Pulmonary artery endothelial cell (primary cell): ENCODE data around the gene NDUFC1. TPM values are rescaled to one million over a fixed set of nuclear protein-coding genes. Genes with fewer than 3 reads are reported as not detected.

ENCODE experiments used
- DNase-seq: peaks from one replicate; pipeline ENCODE4 v3.0.0-alpha.2; 2011; ENCODE audit warnings: low read depth, low spot score
- total RNA-seq: library from RNA; depleted of rRNA; stranded (reverse); fragments of >200 nt; gene quantifications from 2 replicates; pipeline ENCODE4 v1.2.3, GENCODE V29; 2014

NDUFC1 gene
- total RNA-seq, 1 donor from 2014 or later: 73.7 TPM

DNA sequence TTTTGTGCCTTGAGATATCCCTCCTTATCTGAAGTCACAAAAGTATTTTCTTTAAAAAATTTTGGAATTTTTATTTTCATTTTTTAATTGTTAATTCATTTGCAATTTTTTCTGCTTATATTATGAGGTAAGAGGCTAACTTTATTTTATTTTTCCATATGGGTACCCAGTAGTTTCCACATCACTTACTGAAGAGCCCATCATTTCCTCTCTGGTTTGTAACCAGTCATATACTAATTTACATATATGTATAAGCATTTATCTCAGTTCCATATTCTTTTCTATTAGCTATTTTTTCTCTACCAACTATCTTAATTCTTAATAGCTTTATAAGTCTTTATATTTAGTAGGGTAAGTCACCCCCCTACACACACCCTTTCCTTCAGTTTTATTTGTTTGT, 49.2 kb downstream of the NDUFC1 start:
- DNase-seq: no peak

DNA sequence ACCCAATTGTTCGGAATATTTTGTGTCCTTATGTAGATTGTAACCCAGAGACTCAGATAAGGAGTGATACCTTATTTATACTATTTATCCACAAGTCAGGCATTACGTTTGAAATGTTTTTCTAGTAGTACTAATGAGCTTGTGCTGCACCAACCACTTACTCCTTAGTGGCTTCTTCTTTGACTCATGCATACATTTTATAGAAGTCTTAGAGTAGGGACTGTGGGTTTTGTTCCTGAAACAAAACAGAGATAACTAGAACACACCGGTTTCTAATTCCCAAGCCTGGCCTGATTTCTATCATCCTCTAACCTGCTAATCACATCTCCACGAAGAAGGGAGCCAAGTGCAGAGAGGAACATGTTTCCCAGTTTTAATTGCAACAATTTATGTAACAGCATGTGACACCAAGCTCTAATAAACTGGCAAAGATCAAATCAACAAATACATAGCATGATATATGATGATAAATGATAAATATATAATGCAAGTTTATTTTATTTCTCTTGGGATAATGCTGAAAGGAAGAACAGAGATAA, 54.5 kb downstream of the NDUFC1 start:
- no peak for DNase-seq

DNA sequence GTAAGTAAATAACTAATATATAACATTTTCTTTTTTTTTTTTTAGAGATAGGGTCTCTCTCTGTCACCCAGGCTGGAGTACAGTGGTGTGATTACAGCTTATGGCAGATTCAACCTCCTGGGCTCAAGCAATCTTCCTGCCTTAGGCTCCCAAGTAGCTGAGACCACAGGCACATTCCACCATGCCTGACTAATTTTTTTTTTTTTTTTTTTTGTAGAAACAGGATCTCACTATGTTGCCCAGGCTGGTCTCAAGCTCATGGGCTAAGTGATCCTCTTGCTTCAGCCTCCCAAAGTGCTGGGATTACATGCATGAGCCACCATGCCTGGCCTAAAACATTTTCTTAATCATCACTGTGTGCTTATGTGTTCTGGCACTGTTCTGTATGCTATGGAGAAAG, 55.0 kb downstream of the NDUFC1 start:
- DNase-seq: no peak

DNA sequence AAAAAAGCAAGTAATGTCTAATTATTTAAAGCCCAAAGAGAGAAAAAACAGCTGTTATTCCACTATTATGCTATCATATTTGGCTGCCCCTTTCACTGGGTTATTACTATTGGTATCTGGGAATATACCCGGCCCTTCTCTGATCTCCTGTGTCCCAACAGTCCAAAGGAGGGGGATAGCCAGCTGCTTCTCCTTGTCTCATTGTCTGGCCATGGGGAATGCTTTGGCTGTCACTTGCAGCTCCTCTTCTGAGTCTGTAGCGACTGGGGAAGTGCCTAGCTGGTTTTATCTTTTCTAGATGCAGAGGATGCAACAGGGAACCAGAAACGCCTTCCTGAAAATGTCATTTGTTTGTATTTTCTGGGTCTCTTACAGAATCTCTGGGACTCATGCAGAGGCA, 56.1 kb downstream of the NDUFC1 start:
- DNase-seq: no peak

DNA sequence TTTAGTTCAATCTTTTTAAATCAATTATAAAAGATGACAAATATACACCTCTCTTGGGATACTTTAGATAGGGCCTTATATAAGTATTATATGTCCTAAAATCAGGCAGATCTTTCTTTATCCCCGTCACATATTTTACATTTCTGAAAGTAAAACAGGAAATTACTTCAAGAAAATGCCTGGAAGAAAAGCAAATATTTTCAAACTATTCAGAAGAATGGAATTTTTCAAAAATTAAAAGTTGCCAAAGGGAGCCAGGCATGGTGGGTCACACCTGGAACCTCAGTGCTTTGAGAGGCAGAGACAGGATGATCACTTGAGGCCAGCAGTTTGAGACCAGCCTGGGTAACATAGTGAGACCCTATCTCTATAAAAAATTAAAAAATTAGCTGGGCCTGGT, 56.7 kb downstream of the NDUFC1 start:
- DNase-seq: no peak

DNA sequence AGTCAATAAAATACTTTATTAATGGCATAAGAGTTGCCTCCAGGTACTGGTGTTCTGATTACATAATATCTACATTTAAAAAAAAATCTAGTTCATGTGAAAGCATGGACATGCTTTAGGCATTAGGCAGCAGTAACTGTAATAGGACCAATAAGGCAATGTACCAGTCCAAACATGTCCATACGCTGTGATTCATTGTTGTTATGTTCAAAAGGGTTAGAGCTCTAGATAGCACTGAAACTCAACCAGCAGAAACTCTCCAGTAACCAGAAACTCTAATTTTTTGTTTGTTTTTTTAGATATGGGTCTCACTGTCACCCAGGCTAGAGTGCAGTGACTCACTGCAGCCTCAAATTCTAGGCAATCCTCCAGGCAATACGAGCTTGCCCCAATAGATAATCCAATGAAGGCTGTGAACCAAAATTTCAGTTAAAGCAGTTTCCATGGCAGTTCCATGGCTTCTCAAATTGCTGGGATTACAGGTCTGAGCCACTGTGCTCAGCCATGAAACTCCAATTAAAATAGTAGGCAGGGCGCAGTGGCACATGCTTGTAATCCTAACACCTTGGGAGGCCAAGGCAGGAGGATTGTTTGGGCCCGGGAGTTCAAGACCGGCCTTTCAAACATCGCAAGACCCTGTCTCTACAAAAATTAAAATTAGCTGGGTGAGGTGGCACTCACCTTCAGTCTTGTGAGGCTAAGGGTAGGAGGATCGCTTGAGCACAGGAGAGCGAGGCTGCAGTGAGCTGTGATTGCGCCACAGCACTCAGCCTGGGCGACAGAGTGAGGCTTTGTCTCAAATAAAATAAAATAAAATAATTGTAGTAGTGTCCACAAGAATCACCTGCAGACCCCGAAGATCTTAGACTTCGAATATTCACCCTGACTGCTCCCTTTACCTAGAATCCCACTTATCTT, 58.6 kb downstream of the NDUFC1 start:
- no peak for DNase-seq

DNA sequence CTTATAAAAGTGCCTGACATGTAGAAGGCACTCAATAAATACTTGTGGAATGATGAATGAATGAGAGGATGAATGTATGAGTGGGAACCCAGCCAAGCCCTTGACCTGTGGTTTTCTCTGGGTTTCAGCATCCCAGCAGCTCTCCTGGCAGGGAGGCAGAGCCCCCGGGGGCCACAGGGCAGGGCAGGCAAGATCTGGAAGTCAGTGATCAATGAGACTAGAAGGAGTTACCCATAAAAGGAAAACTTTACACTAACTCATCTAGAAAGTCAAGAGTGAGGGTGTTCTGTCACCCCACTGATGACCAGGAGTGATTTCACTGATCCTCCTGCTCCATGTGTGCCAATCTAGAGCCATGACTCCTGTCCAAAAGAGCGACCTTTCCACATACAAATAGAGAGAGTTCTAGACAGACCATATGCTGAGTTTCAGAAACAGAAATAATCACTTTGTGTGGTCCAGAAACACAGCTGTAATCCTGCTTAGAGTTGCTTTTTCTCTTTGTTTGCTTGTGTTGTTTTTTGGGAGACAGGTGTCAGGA, 59.7 kb downstream of the NDUFC1 start:
- DNase-seq: no peak

DNA sequence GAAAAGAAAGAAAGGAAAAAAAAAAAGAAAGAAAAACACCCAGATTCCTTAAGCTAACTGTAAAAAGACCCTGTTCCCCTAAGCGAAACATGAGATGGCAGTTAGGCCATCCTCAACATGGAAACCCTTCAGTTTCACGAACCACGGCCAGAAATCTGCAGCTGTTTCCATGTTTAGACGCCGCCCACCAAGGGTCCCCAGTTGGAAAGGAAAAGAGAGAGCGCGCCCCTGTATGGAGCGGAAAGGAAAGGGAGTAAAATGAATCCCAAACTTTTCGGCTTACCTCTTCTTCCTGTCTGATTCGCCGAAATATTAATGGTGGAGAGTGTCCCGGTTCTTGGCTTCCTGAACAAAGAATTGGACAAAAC, 60.5 kb downstream of the NDUFC1 start:
- DNase-seq: no peak

DNA sequence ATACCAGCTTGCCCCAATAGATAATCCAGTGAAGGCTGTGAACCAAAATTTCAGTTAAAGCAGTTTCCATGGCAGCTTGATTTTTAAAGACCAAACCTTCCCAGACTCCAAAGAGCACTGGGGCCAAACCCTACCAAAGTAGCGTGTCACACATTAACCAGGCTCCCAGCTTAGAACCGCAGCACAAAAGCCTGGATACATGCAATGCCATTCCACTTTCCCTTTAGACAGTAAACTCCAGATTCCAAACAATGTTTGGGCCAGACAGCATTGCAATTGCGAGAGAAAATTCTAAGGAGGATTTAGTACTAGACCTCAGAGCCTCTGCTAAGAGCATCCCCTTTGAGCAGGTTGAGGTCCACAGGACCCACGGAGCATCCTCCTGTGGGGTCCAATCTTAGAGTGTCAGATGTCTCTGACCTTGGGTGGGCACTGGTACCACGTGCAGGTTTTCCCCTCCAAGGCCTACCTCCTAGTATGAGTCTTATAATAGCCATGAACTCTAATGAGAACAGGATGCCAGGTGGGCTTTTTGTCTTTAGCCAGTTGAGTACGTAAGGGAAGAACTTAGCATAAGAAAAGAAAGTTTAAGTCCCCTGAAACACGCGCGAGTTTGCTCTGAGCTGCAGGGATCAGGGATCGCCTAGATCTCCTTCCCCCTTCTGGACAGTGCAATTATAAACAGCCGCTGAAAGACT, 61.0 kb downstream of the NDUFC1 start:
- DNase-seq: no peak

Other genes starting within 250 kb of the NDUFC1 start
- gene ELF2, start 125.3 kb downstream of the NDUFC1 start, total RNA-seq: 36.5 and 39.1 TPM in 2 replicates
- gene MGARP, start 22.3 kb downstream of the NDUFC1 start, total RNA-seq: 55.8 and 57.2 TPM in 2 replicates
- 35.1 and 48.4 TPM in 2 replicates for gene NAA15, start 972 bp downstream of the NDUFC1 start, total RNA-seq
- gene RAB33B, start 151.6 kb upstream of the NDUFC1 start, total RNA-seq: 27.8 and 29.7 TPM in 2 replicates